GM15510 (cell line): ENCODE data around the gene PACS2.

Experiments
- POLR2A ChIP-seq: IDR thresholded peaks from 3 replicates; pipeline ENCODE4 v1.6.1; 2011; ENCODE audit warnings: borderline replicate concordance; ENCODE audit not compliant: insufficient read length; ENCODE audit errors: extremely low read depth

Gene PACS2

DNA sequence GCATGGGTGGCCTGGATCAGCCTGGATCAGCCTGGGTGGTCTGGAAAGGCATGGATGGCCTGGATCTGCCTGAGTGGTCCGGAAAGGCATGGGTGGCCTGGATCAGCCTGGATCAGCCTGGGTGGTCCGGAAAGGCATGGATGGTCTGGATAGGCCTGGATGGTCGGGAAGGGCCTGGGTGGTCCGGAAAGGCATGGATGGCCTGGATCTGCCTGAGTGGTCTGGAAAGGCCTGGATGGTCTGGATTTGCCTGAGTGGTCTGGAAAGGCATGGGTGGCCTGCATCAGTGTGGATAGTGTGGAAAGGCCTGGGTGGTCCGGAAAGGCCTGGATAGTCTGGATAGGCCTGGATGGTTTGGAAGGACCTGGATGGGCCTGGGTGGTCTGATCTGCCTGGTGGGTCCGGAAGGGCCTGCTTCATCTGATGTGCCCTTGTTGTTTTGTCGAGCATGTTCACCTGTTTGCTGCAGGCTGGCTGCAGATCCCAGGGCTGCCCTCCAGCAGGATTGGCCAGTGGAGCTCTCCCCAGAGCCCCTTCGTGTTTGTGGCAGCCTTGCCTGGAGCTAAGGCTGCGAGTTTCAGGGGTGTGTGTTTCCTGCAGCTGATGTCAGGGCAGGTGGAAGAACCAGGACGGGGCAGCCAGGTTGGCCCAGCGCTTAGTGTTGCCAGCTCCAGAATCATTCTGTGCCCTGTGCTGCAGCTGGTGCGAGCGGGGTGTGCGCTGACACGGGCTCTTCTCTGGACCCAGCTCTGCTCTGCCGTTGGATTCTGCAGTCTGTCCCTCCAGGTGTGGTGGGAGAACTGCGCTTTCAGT is 64.5 kb downstream of the PACS2 start:
- no peak for TF ChIP-seq POLR2A

GRCh38 chr14:105379946-105380345 is 65.4 kb downstream of the PACS2 start:
- TF ChIP-seq POLR2A: no peak

- no peak for TF ChIP-seq POLR2A
Measured at GRCh38 chr14:105380756-105381155, 66.2 kb downstream of the PACS2 start.

- no peak for TF ChIP-seq POLR2A
Measured at GRCh38 chr14:105381446-105382342, 67.1 kb downstream of the PACS2 start.

- no peak for TF ChIP-seq POLR2A
Measured at GRCh38 chr14:105382343-105383082, 68.0 kb downstream of the PACS2 start.

DNA sequence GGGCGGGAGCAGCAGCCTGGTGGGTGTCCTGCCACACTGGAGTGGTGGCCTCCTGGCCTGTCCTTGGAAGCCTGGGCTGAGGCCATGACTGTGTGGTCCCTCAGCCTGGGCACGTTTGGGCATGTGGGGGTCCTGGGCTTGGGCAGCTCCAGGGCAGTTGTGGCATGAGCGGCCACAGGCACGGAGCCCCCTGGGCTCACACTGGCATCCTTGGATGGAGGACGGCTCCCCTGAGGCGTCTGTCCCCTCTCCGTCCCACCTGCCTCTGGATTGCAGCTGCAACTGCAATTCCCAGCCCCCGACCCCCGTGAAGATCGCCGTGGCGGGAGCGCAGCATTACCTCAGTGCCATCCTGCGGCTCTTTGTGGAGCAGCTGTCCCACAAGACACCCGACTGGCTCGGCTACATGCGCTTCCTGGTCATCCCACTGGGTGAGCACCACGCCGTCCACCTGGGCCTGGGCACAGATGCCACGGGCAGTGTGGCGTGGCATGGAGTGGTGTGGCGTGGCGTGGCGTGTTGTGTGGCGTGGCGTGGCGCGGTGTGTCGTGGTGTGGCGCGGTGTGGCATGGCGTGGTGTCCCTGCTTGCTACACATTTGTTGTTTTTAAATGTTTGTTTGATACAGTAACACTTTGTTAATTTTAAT is 68.7 kb downstream of the PACS2 start:
- no peak for TF ChIP-seq POLR2A

- no peak for TF ChIP-seq POLR2A
Measured at GRCh38 chr14:105384041-105384557, 69.6 kb downstream of the PACS2 start.

- TF ChIP-seq POLR2A: no peak
Measured at GRCh38 chr14:105384605-105385321, 70.2 kb downstream of the PACS2 start.

GRCh38 chr14:105385322-105385637 is 70.7 kb downstream of the PACS2 start:
- TF ChIP-seq POLR2A: no peak

- no peak for TF ChIP-seq POLR2A
Measured at GRCh38 chr14:105385698-105386365, 71.3 kb downstream of the PACS2 start.

GRCh38 chr14:105386581-105387529 is 72.3 kb downstream of the PACS2 start:
- TF ChIP-seq POLR2A: no peak

- no peak for TF ChIP-seq POLR2A
Measured at GRCh38 chr14:105387530-105387922, 73.0 kb downstream of the PACS2 start.
